K562 (cell line): ENCODE results near the gene RFC5. TPM values are rescaled to one million over a fixed set of nuclear protein-coding genes. Genes with fewer than 3 reads are reported as not detected.

Experiments
- ATAC-seq: fragments of 200-7000 bp; cut with Tn5 transposase; 3 replicates; pipeline ENCODE4 v1.9.1; 2020; ENCODE audit warnings: moderate library complexity
- BruUV-seq: library from RNA; stranded (reverse); fragments of 400-500 nt; replicated peaks from 2 replicates; lab custom pipeline; 2021; lab: Mats Ljungman, UMichigan
- CTCF ChIA-PET: fragments of 300-600 bp; formaldehyde crosslinking; extraction: SDS; loops from one replicate; lab custom pipeline; 2021; ENCODE audit warnings: low intra/inter-chr PET ratio; lab: Yijun Ruan, JAX
- POLR2A ChIA-PET: fragments of 300-600, 350-650 bp; sonication (Branson Sonifier 250); formaldehyde crosslinking; extraction: SDS; loops from one replicate; lab custom pipeline; 2021; ENCODE audit warnings: antibody characterized with exemption, inconsistent platforms; lab: Yijun Ruan, JAX
- DNase-seq, 4 experiments: peaks; one replicate each; pipeline versions ENCODE4 v3.0.0 to v3.0.0-alpha.2; 2011 to 2018; ENCODE audit warnings: low spot score in 3 of 4, mixed read lengths in 3 of 4; ENCODE audit errors: extremely low read depth in 1 of 4
- FAIRE-seq: peaks from 2 replicates; lab custom pipeline; 2011; peaks lifted over from hg19 to GRCh38; lab: Jason Lieb, UNC
- H2AFZ ChIP-seq: 2 replicates; pipeline ENCODE4 v1.6.0; 2011; ENCODE audit warnings: low read depth, low read length, control low read depth, inconsistent platforms
- H3K27ac ChIP-seq: fragments of 200-600 bp; 3 replicates; pipeline ENCODE4 v1.8.0; 2011; ENCODE audit warnings: low read depth, mild to moderate bottlenecking, control low read depth, inconsistent platforms, low read length, moderate library complexity, mixed read lengths; ENCODE audit errors: extremely low read depth
- H3K27me3 ChIP-seq, 2 experiments: fragments of 300-600 bp in 1 of 2; 2 replicates in 1 of 2; 3 replicates in 1 of 2; pipeline versions ENCODE4 v1.6.0 to v1.8.0; 2011; ENCODE audit warnings: inconsistent platforms in 2 of 2, low read length in 2 of 2, mild to moderate bottlenecking in 1 of 2, mixed read lengths in 1 of 2, moderate library complexity in 1 of 2; ENCODE audit not compliant: control insufficient read depth in 2 of 2, insufficient read depth in 2 of 2
- H3K36me3 ChIP-seq: fragments of 300-600 bp; 3 replicates; pipeline ENCODE4 v1.8.0; 2011; ENCODE audit warnings: mild to moderate bottlenecking, low read length, inconsistent platforms; ENCODE audit not compliant: control insufficient read depth, insufficient read depth
- H3K4me1 ChIP-seq, 2 experiments: fragments of 200-600 bp in 1 of 2; replicated peaks in 1 of 2; 2 replicates in 1 of 2; 3 replicates in 1 of 2; pipeline versions ENCODE4 v1.5.1 to v1.8.0; 2011; ENCODE audit warnings: inconsistent platforms in 2 of 2, low read length in 2 of 2, mild to moderate bottlenecking in 1 of 2, mixed read lengths in 1 of 2, moderate library complexity in 1 of 2; ENCODE audit not compliant: control insufficient read depth in 2 of 2, insufficient read depth in 2 of 2
- H3K4me2 ChIP-seq: 2 replicates; pipeline ENCODE4 v1.6.1; 2011; ENCODE audit warnings: low read length, control low read depth, inconsistent platforms, mixed read lengths; ENCODE audit not compliant: insufficient read depth
- H3K4me3 ChIP-seq: fragments of 200-600 bp; sonication (generic), shearing (Covaris generic); 2 replicates; pipeline ENCODE4 v1.5.1; 2016; ENCODE audit warnings: control low read depth, inconsistent platforms
- H3K79me2 ChIP-seq: fragments of 200-600 bp; 3 replicates; pipeline ENCODE4 v1.8.0; 2011; ENCODE audit warnings: low read length, inconsistent platforms; ENCODE audit not compliant: control insufficient read depth, insufficient read depth
- H3K9ac ChIP-seq, 2 experiments: 2 replicates each; pipeline versions ENCODE4 v1.6.0 to v1.6.1; 2011; ENCODE audit warnings: low read depth in 2 of 2, low read length in 2 of 2, control low read depth in 1 of 2, inconsistent platforms in 1 of 2, mild to moderate bottlenecking in 1 of 2, mixed read lengths in 1 of 2; ENCODE audit not compliant: insufficient read depth in 1 of 2
- H3K9me1 ChIP-seq: one replicate; pipeline ENCODE4 v1.6.0; 2011; ENCODE audit warnings: inconsistent platforms, mild to moderate bottlenecking, low read length, moderate library complexity; ENCODE audit not compliant: control insufficient read depth, insufficient read depth
- H3K9me3 ChIP-seq: replicated peaks from 2 replicates; pipeline ENCODE4 v1.5.1; 2011; ENCODE audit warnings: low read depth, low read length, inconsistent platforms; ENCODE audit not compliant: control insufficient read depth, insufficient read depth
- H4K20me1 ChIP-seq: replicated peaks from 2 replicates; pipeline ENCODE4 v1.6.1; 2011; ENCODE audit warnings: low read length, inconsistent platforms, mixed read lengths; ENCODE audit not compliant: control insufficient read depth, insufficient read depth
- CLOCK ChIP-seq: fragments of 250-450 bp; sonication (Bioruptor Pico); IDR thresholded peaks from 2 replicates; pipeline ENCODE4 v1.4.0; 2020; ENCODE audit warnings: mild to moderate bottlenecking, moderate library complexity, borderline replicate concordance
- CXXC5 ChIP-seq: fragments of 250-450 bp; sonication (Bioruptor Pico); IDR thresholded peaks from 2 replicates; pipeline ENCODE4 v1.8.0; 2022; ENCODE audit warnings: inconsistent platforms, mild to moderate bottlenecking, moderate library complexity
- E2F5 ChIP-seq: sonication (generic); formaldehyde crosslinking; IDR thresholded peaks from 2 replicates; pipeline ENCODE4 v1.8.0; 2022; ENCODE audit warnings: mild to moderate bottlenecking, missing genetic modification reagents
- HINFP ChIP-seq: fragments of 450-650 bp; conservative IDR thresholded peaks from 2 replicates; pipeline ENCODE4 v1.6.1; 2016; ENCODE audit warnings: missing genetic modification characterization, low read depth, mild to moderate bottlenecking, control low read depth, missing compliant biosample characterization
- HSF4 ChIP-seq: fragments of 250-450 bp; sonication (Bioruptor Pico); IDR thresholded peaks from 2 replicates; pipeline ENCODE4 v2.1.2; 2022; ENCODE audit warnings: mild to moderate bottlenecking, moderate library complexity, borderline replicate concordance
- KHSRP ChIP-seq: fragments of 450-650 bp; IDR thresholded peaks from 2 replicates; pipeline ENCODE4 v1.6.1; 2017
- MECOM ChIP-seq: fragments of 250-450 bp; sonication (Bioruptor Pico); IDR thresholded peaks from 2 replicates; pipeline ENCODE4 v1.8.0; 2022; ENCODE audit warnings: inconsistent platforms
- NFE2L1 ChIP-seq: fragments of 450-650 bp; IDR thresholded peaks from 2 replicates; pipeline ENCODE4 v1.6.1; 2016; ENCODE audit warnings: missing genetic modification characterization, low read depth, mild to moderate bottlenecking, missing compliant biosample characterization, moderate library complexity, borderline replicate concordance
- NR2C1 ChIP-seq, 2 experiments: fragments of 450-650 bp; IDR thresholded peaks; 2 replicates each; pipeline ENCODE4 v1.6.1; 2017; ENCODE audit warnings: mild to moderate bottlenecking in 2 of 2, antibody characterized with exemption in 1 of 2, inconsistent platforms in 1 of 2, missing compliant biosample characterization in 1 of 2, missing genetic modification characterization in 1 of 2
- PTRF ChIP-seq: fragments of 450-650 bp; IDR thresholded peaks from 2 replicates; pipeline ENCODE4 v1.6.1; 2016; ENCODE audit warnings: mild to moderate bottlenecking, missing genetic modification characterization, missing compliant biosample characterization
- SLC30A9 ChIP-seq: fragments of 250-450 bp; sonication (Bioruptor Pico); IDR thresholded peaks from 2 replicates; pipeline ENCODE4 v1.8.0; 2022; ENCODE audit warnings: mild to moderate bottlenecking, moderate library complexity
- TRIM24 ChIP-seq, 2 experiments: fragments of 450-650 bp; IDR thresholded peaks; 2 replicates each; pipeline ENCODE4 v1.6.1; 2016
- ZEB2 ChIP-seq: fragments of 450-650 bp; IDR thresholded peaks from 2 replicates; pipeline ENCODE4 v1.6.1; 2016
- ZNF324 ChIP-seq: fragments of 250-450 bp; sonication (Bioruptor Pico); IDR thresholded peaks from 2 replicates; pipeline ENCODE4 v1.4.0; 2020; ENCODE audit warnings: mild to moderate bottlenecking
- ZNF398 ChIP-seq: fragments of 250-450 bp; sonication (Bioruptor Pico); IDR thresholded peaks from 2 replicates; pipeline ENCODE4 v1.8.0; 2021; ENCODE audit warnings: moderate library complexity, mild to moderate bottlenecking, inconsistent platforms
- ZNF436 ChIP-seq: fragments of 250-450, 450-650 bp; sonication (Bioruptor Pico); formaldehyde crosslinking; IDR thresholded peaks from 2 replicates; pipeline ENCODE4 v1.7.0; 2020; ENCODE audit warnings: mild to moderate bottlenecking
- WGBS: fragments of 100-300 bp; shearing (Covaris generic); methylation state at CpG from one replicate; pipeline ENCODE4 v1.1.6; 2016; ENCODE audit warnings: low coverage, mixed read lengths; ENCODE audit not compliant: insufficient coverage; ENCODE audit errors: missing lambda C conversion rate; 5-methylcytosine and 5-hydroxymethylcytosine counted together
- in situ Hi-C: fragments of 300-500 bp; cut with MboI; formaldehyde crosslinking; loops from 4 replicates; pipeline ENCODE4 v1.15.0; 2018; ENCODE audit warnings: inconsistent platforms, mixed read lengths
- intact Hi-C: fragments of 100-400 bp; cut with micrococcal nuclease; formaldehyde crosslinking; loops from 2 replicates; pipeline ENCODE4 v1.14.2; 2022
- polyA plus RNA-seq, 8 experiments: library from polyadenylated mRNA; depleted of rRNA in 4 of 8; stranded (reverse) in 5 of 8; unstranded in 3 of 8; fragments of >200 nt; fragmentation: Nextera tagmentation in 2 of 8; fragmentation: Illumina TruSeq in 1 of 8; extraction: Ambion mirVana in 2 of 8; extraction: Trizol in 1 of 8; gene quantifications; 2 replicates each; pipeline versions ENCODE4 v1.2.1 to v1.2.3, GENCODE V29; 2011 to 2014; ENCODE audit warnings: inconsistent platforms in 1 of 8, missing spikeins in 1 of 8
- total RNA-seq, 7 experiments: library from RNA; depleted of rRNA in 6 of 7; stranded (reverse); fragments of >200 nt in 6 of 7; fragmentation: Illumina TruSeq in 2 of 7; extraction: Trizol in 2 of 7; gene quantifications; 2 replicates each; pipeline versions ENCODE4 v1.2.1 to v1.2.3, GENCODE V29; 2011 to 2021; ENCODE audit warnings: low replicate concordance in 1 of 7

Gene RFC5
- total and polyA plus RNA-seq, 9 of the 15 experiments (the other 6 are each of a cell fraction or from before 2014, with no cell fraction given), result 61.8 to 189 (median 92.9) TPM

- peaks cover 10 to 16% of the 10 kb centered on the region in 2 experiments; a peak in 4 of 5 replicates for H3K4me1 ChIP-seq
- no peaks in the 10 kb centered on the region for H3K9me3 ChIP-seq
- FAIRE-seq, result no peak
- H4K20me1 ChIP-seq, result no peaks in the 10 kb centered on the region
- in situ Hi-C loops, result no loop called here
- POLR2A ChIA-PET, result interaction anchor here (0.6 kb wide), 1 partner anchor 812 kb away, joined by 3 read pairs; no protein-coding TSS in a partner anchor
- H3K27me3 ChIP-seq, result peaks cover 4 to 14% of the 10 kb centered on the region in 2 experiments; a peak in 4 of 5 replicates
- H2AFZ ChIP-seq, result no peak overlapping the region
- no peak overlapping the region for H3K4me3 ChIP-seq
- DNase-seq, result no peak
- no peak overlapping the region for H3K27ac ChIP-seq
- WGBS, result 97% methylated on average over 3 of the region's 3 CpGs
- intact Hi-C loops, result no loop called here
- no peaks in the 10 kb centered on the region for H3K36me3 ChIP-seq
- H3K4me2 ChIP-seq, result no peak overlapping the region
- no peak overlapping the region for H3K9ac ChIP-seq
- ATAC-seq, result no peak
- H3K79me2 ChIP-seq, result no peaks in the 10 kb centered on the region
- CTCF ChIA-PET, result no interaction called here
- no TSS peak for BruUV-seq
- no peaks in the 10 kb centered on the region for H3K9me1 ChIP-seq
- TF ChIP-seq TRIM24 (IDR thresholded peaks at IDR 0.05), result no peak
- TF ChIP-seq NR2C1 (IDR thresholded peaks at IDR 0.05), result no peak
- TF ChIP-seq NR2C1 (tag; IDR thresholded peaks at IDR 0.05), result peak; percentile 79
- peak; percentile 61 for TF ChIP-seq HINFP
- no peak for TF ChIP-seq SLC30A9
- no peak for TF ChIP-seq ZNF324 (CRISPR knock-in tag)
- TF ChIP-seq PTRF (tag), result peak; percentile 87
- TF ChIP-seq ZNF398, result peak; percentile 44; the same call in 1 of the 2 replicates
- no peak for TF ChIP-seq ZNF436 (CRISPR knock-in tag)
- peak; percentile 83 for TF ChIP-seq MECOM (CRISPR knock-in tag)
- no peak for TF ChIP-seq ZEB2
- TF ChIP-seq KHSRP, result no peak
- no peak for TF ChIP-seq E2F5 (CRISPR knock-in tag)
- TF ChIP-seq NFE2L1 (tag), result peak; percentile 17; the same call in 1 of the 2 replicates
- TF ChIP-seq HSF4, result 0 out of 2 replicates have a peak, but pooled peaks have one; percentile 24
- no peak for TF ChIP-seq CLOCK (CRISPR knock-in tag)
- TF ChIP-seq CXXC5, result peak; percentile 50; the same call in 1 of the 2 replicates
Observed at GRCh38 chr12:118011377-118011776, 5.1 kb upstream of the RFC5 start.
